Ishikawa (cell line): ENCODE results near the gene NFIX.

Experiments used
- EGR1 ChIP-seq: IDR thresholded peaks from 2 replicates; pipeline ENCODE4 v1.6.1; 2012
- MAX ChIP-seq: IDR thresholded peaks from 2 replicates; pipeline ENCODE4 v1.6.1; 2012
- TAF1 ChIP-seq: IDR thresholded peaks from 2 replicates; pipeline ENCODE4 v1.6.1; 2012; ENCODE audit warnings: low read depth, mild to moderate bottlenecking
- USF1 ChIP-seq: IDR thresholded peaks from 2 replicates; pipeline ENCODE4 v1.6.1; 2012
- YY1 ChIP-seq: IDR thresholded peaks from 2 replicates; pipeline ENCODE4 v1.6.1; 2012; ENCODE audit warnings: low read depth

- TF ChIP-seq EGR1 (no peak), TAF1 (no peak), YY1 (no peak), USF1 (no peak), MAX (no peak)
Observed at GRCh38 chr19:13138171-13138915, 143.1 kb downstream of the NFIX start.
